DND-41 (cell line): ENCODE measurements around the gene CENPP.

Experiments used
- ATAC-seq: fragments of 200-7000 bp; cut with Tn5 transposase; 3 replicates; pipeline ENCODE4 v1.9.1; 2021; ENCODE audit warnings: low read depth; ENCODE audit not compliant: insufficient read depth
- DNase-seq: peaks from one replicate; pipeline ENCODE4 v3.0.0-alpha.2; 2020
- H2AFZ ChIP-seq: 2 replicates; pipeline ENCODE4 v1.6.0; 2012; ENCODE audit warnings: low read depth, low read length
- H3K27ac ChIP-seq: 2 replicates; pipeline ENCODE4 v1.5.1; 2012; ENCODE audit warnings: low read length, inconsistent platforms
- H3K27me3 ChIP-seq: fragments of 200-600 bp; sonication (generic); 2 replicates; pipeline ENCODE4 v1.6.0; 2012; ENCODE audit warnings: low read length, mild to moderate bottlenecking, inconsistent platforms; ENCODE audit not compliant: insufficient read depth, poor library complexity
- H3K36me3 ChIP-seq: 2 replicates; pipeline ENCODE4 v1.5.1; 2012; ENCODE audit warnings: low read length, inconsistent platforms; ENCODE audit not compliant: insufficient read depth
- H3K4me1 ChIP-seq: 2 replicates; pipeline ENCODE4 v1.5.1; 2012; ENCODE audit warnings: mild to moderate bottlenecking, low read length; ENCODE audit not compliant: insufficient read depth
- H3K4me2 ChIP-seq: 2 replicates; pipeline ENCODE4 v1.6.0; 2012; ENCODE audit warnings: mild to moderate bottlenecking, moderate library complexity, low read length, inconsistent platforms; ENCODE audit not compliant: insufficient read depth
- H3K4me3 ChIP-seq, 2 experiments: fragments of 200-600 bp in 1 of 2; shearing (Covaris generic) in 1 of 2; 2 replicates each; pipeline ENCODE4 v1.5.1; 2012 to 2016; ENCODE audit warnings: inconsistent platforms in 2 of 2, low read length in 2 of 2, mild to moderate bottlenecking in 2 of 2, low read depth in 1 of 2, moderate library complexity in 1 of 2
- H3K79me2 ChIP-seq: 2 replicates; pipeline ENCODE4 v1.6.0; 2012; ENCODE audit warnings: low read length, inconsistent platforms; ENCODE audit not compliant: insufficient read depth
- H3K9ac ChIP-seq: 2 replicates; pipeline ENCODE4 v1.6.0; 2012; ENCODE audit warnings: low read depth, mild to moderate bottlenecking, inconsistent platforms, low read length, moderate library complexity
- H3K9me3 ChIP-seq: 2 replicates; pipeline ENCODE4 v1.5.1; 2012; ENCODE audit warnings: low read length, moderate library complexity, mild to moderate bottlenecking, inconsistent platforms; ENCODE audit not compliant: insufficient read depth, severe bottlenecking
- H4K20me1 ChIP-seq: 2 replicates; pipeline ENCODE4 v1.6.0; 2012; ENCODE audit warnings: low read length; ENCODE audit not compliant: insufficient read depth
- EZH2 ChIP-seq: IDR thresholded peaks from 3 replicates; pipeline ENCODE4 v1.6.1; 2012; ENCODE audit warnings: borderline replicate concordance, low read depth, mild to moderate bottlenecking, moderate library complexity, low read length, inconsistent platforms; ENCODE audit not compliant: severe bottlenecking
- TF ChIP-seq, protein P1 (sequence below): IDR thresholded peaks from 2 replicates; pipeline ENCODE4 v1.5.1; 2012; ENCODE audit warnings: borderline replicate concordance, low read length, moderate library complexity, mild to moderate bottlenecking; ENCODE audit not compliant: poor library complexity, severe bottlenecking; ENCODE audit errors: extremely low read depth

The CENPP gene

DNA sequence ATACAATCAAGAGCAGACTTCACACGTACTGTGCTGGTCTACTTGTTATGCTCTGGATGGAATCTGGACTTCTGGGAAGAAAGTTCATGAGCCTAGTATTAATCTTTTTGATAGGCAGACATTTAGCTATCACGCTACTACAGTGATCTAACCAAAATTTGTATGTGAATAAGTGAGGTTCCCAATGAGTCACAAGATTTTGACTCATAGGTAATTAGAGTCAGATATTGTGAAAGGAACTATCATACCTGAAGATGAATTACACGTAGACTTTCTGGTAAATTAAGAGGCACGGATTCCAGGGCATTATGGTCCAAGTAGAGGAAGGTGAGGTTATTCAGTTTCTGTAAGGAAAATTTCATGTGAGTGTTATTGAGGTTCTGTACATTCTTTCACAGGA lies 60.2 kb downstream of the CENPP start:
- Histone ChIP-seq H3K9me3 (no peaks in the 10 kb centered on the region), H3K9ac (no peak overlapping the region), H3K27ac (no peak overlapping the region), H3K4me1 (no peaks in the 10 kb centered on the region), H3K4me2 (no peak overlapping the region), H3K36me3 (peaks cover 12% of the 10 kb centered on the region; the same call in 1 of the 2 replicates), H3K79me2 (no peaks in the 10 kb centered on the region), H4K20me1 (no peaks in the 10 kb centered on the region), H3K27me3 (no peaks in the 10 kb centered on the region), H2AFZ (no peak overlapping the region), H3K4me3 (no peak overlapping the region)
- no peak for DNase-seq
- ATAC-seq, result no peak
- TF ChIP-seq, protein P1, sequence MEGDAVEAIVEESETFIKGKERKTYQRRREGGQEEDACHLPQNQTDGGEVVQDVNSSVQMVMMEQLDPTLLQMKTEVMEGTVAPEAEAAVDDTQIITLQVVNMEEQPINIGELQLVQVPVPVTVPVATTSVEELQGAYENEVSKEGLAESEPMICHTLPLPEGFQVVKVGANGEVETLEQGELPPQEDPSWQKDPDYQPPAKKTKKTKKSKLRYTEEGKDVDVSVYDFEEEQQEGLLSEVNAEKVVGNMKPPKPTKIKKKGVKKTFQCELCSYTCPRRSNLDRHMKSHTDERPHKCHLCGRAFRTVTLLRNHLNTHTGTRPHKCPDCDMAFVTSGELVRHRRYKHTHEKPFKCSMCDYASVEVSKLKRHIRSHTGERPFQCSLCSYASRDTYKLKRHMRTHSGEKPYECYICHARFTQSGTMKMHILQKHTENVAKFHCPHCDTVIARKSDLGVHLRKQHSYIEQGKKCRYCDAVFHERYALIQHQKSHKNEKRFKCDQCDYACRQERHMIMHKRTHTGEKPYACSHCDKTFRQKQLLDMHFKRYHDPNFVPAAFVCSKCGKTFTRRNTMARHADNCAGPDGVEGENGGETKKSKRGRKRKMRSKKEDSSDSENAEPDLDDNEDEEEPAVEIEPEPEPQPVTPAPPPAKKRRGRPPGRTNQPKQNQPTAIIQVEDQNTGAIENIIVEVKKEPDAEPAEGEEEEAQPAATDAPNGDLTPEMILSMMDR, result no peak
- TF ChIP-seq EZH2, result no peak

DNA sequence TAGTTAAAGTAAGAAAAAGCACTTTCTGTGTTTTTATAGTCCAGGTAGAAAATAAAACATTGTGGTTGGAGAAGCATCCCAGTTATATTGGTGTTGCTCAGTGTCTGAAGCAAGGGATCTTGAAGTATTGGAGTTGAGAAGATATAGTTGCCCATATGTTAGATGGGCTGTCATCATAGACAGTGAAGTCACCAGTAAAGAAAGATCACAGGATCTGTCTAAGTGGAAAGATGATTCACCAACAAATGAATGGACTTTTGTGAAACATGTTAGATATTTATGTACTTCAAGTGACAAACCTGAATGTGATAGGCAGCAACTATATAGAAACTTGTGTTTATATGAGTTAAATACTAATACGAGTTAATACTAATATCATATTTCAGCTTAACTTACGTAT lies 66.9 kb downstream of the CENPP start:
- no peak overlapping the region for H3K9ac ChIP-seq
- DNase-seq, result no peak

DNA sequence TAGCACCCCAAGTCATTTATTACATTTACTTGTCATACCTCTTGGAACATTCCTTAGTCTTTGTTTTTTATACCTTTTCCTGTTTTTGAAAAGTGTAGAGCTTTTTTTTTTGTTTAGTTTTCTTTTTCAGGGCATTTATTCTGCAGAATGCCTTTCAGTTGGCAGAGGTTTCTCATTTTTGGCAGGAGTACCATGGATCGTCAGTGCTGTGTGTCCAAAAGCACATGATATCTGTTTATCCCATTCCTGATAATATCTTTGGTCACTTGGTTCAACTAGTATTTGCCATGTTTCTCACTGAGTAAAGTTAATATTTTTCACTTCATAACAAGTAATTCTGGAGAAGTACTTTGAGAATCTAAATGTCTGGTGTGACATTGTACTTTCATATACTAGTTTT lies 67.9 kb downstream of the CENPP start:
- TF ChIP-seq EZH2, result no peak
- TF ChIP-seq, protein P1, result no peak
- H3K36me3 ChIP-seq, result no peaks in the 10 kb centered on the region
- H3K4me1 ChIP-seq, result no peaks in the 10 kb centered on the region
- H3K4me2 ChIP-seq, result no peak overlapping the region
- no peaks in the 10 kb centered on the region for H3K79me2 ChIP-seq
- H3K9me3 ChIP-seq, result no peaks in the 10 kb centered on the region
- no peak overlapping the region for H2AFZ ChIP-seq
- no peaks in the 10 kb centered on the region for H3K27me3 ChIP-seq
- no peak overlapping the region for H3K9ac ChIP-seq
- ATAC-seq (no peak), DNase-seq (no peak)
- H3K4me3 ChIP-seq, result no peak overlapping the region
- H4K20me1 ChIP-seq, result no peaks in the 10 kb centered on the region
- no peak overlapping the region for H3K27ac ChIP-seq

More for the DNA sequence above, 66.9 kb downstream of the CENPP start:
- H3K79me2 ChIP-seq, result no peaks in the 10 kb centered on the region
- H3K36me3 ChIP-seq, result no peaks in the 10 kb centered on the region
- H3K4me1 ChIP-seq, result no peaks in the 10 kb centered on the region
- H2AFZ ChIP-seq, result no peak overlapping the region
- no peaks in the 10 kb centered on the region for H4K20me1 ChIP-seq
- no peak overlapping the region for H3K4me3 ChIP-seq
- ATAC-seq, result no peak
- H3K27me3 ChIP-seq, result no peaks in the 10 kb centered on the region
- no peak overlapping the region for H3K4me2 ChIP-seq
- no peaks in the 10 kb centered on the region for H3K9me3 ChIP-seq
- no peak overlapping the region for H3K27ac ChIP-seq
- TF ChIP-seq, protein P1, result no peak
- TF ChIP-seq EZH2, result no peak

DNA sequence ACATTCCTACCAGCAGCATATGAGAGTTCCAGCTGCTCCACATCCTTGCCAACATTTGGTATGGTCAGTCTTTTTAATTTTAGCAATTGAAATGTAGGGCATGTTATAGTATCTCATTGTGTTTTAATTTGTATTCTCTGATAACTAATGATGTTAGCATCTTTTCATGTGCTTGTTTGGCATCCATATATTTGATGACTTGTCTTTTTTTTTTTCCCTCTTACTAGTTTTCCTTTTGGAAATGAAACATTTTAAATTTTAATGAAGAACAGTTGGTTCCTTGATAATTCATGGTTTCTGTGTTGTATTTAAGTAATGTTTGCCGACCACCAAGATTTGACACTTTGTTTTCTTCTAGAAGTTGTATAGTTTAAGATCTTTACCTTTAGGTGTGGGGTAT lies 69.9 kb downstream of the CENPP start:
- ATAC-seq, result no peak
- no peaks in the 10 kb centered on the region for H3K9me3 ChIP-seq
- H3K27me3 ChIP-seq, result no peaks in the 10 kb centered on the region
- no peak overlapping the region for H3K9ac ChIP-seq
- no peak for DNase-seq
- TF ChIP-seq, protein P1, result no peak
- no peak for TF ChIP-seq EZH2
- no peaks in the 10 kb centered on the region for H4K20me1 ChIP-seq
- no peak overlapping the region for H2AFZ ChIP-seq
- H3K4me2 ChIP-seq, result no peak overlapping the region
- no peaks in the 10 kb centered on the region for H3K36me3 ChIP-seq
- H3K4me3 ChIP-seq, result no peak overlapping the region
- no peaks in the 10 kb centered on the region for H3K4me1 ChIP-seq
- H3K27ac ChIP-seq, result no peak overlapping the region
- H3K79me2 ChIP-seq, result no peaks in the 10 kb centered on the region
